GM12878 (cell line): ENCODE measurements around the gene NOL4L. TPM values are rescaled to one million over a fixed set of nuclear protein-coding genes. Genes with fewer than 3 reads are reported as not detected.

Experiments used
- ATAC-seq: fragments of 200-7000 bp; cut with Tn5 transposase; 3 replicates; pipeline ENCODE4 v1.9.1; 2020; ENCODE audit warnings: mild to moderate bottlenecking, moderate library complexity
- BruUV-seq: library from RNA; stranded (reverse); fragments of 400-500 nt; replicated peaks from 2 replicates; lab custom pipeline; 2021; lab: Mats Ljungman, UMichigan
- CTCF ChIA-PET: fragments of 300-600 bp; sonication (Branson Sonifier 250); formaldehyde crosslinking; extraction: SDS; loops from one replicate; lab custom pipeline; 2021; ENCODE audit warnings: inconsistent platforms; lab: Yijun Ruan, JAX
- POLR2A ChIA-PET: fragments of 350-600 bp; formaldehyde crosslinking; extraction: SDS; loops from one replicate; lab custom pipeline; 2021; ENCODE audit warnings: inconsistent platforms; lab: Charles Lee
- RAD21 ChIA-PET: fragments of 300-600 bp; sonication (Branson Sonifier 250); formaldehyde crosslinking; loops from one replicate; lab custom pipeline; 2023; ENCODE audit warnings: antibody characterized with exemption; ENCODE audit not compliant: unreplicated experiment; lab: Charles Lee
- SMC1A ChIA-PET: fragments of 300-600 bp; sonication (Branson Sonifier 250); formaldehyde crosslinking; loops from one replicate; lab custom pipeline; 2023; ENCODE audit not compliant: unreplicated experiment, uncharacterized antibody; lab: Charles Lee
- DNase-seq: peaks from one replicate; pipeline ENCODE4 v3.0.0-alpha.2; 2011; ENCODE audit warnings: low read depth, low spot score
- FAIRE-seq: peaks from 3 replicates; lab custom pipeline; 2011; peaks lifted over from hg19 to GRCh38; lab: Jason Lieb, UNC
- H2AFZ ChIP-seq: 2 replicates; pipeline ENCODE4 v1.6.0; 2011; ENCODE audit warnings: low read depth, low read length, control low read depth; ENCODE audit not compliant: control insufficient read depth
- H3K27ac ChIP-seq: 2 replicates; pipeline ENCODE4 v1.5.1; 2011; ENCODE audit warnings: control low read depth; ENCODE audit not compliant: control insufficient read depth, insufficient read depth
- H3K27me3 ChIP-seq, 2 experiments: replicated peaks in 1 of 2; 2 replicates each; pipeline versions ENCODE4 v1.6.0 to v1.6.1; 2011; ENCODE audit warnings: low read length in 1 of 2; ENCODE audit not compliant: control insufficient read depth in 2 of 2, insufficient read depth in 2 of 2
- H3K36me3 ChIP-seq, 2 experiments: 2 replicates each; pipeline ENCODE4 v1.5.1; 2011; ENCODE audit warnings: low read length in 1 of 2; ENCODE audit not compliant: control insufficient read depth in 2 of 2, insufficient read depth in 2 of 2
- H3K4me1 ChIP-seq: 2 replicates; pipeline ENCODE4 v1.6.1; 2011; ENCODE audit warnings: mild to moderate bottlenecking, low read length, moderate library complexity, mixed read lengths; ENCODE audit not compliant: control insufficient read depth, insufficient read depth
- H3K4me2 ChIP-seq: 2 replicates; pipeline ENCODE4 v1.6.0; 2011; ENCODE audit warnings: control low read depth; ENCODE audit not compliant: control insufficient read depth, insufficient read depth
- H3K4me3 ChIP-seq: fragments of 200-600 bp; sonication (generic); 2 replicates; pipeline ENCODE4 v1.5.1; 2016
- H3K79me2 ChIP-seq: 2 replicates; pipeline ENCODE4 v1.6.0; 2011; ENCODE audit warnings: low read length; ENCODE audit not compliant: control insufficient read depth, insufficient read depth
- H3K9ac ChIP-seq: 2 replicates; pipeline ENCODE4 v1.8.0; 2011; ENCODE audit warnings: low read length, control low read depth, mixed read lengths; ENCODE audit not compliant: control insufficient read depth, insufficient read depth
- H3K9me3 ChIP-seq: replicated peaks from 3 replicates; pipeline ENCODE4 v1.5.1; 2011; ENCODE audit warnings: mild to moderate bottlenecking, low read length; ENCODE audit not compliant: control insufficient read depth, insufficient read depth
- H4K20me1 ChIP-seq: 2 replicates; pipeline ENCODE4 v1.6.0; 2011; ENCODE audit not compliant: control insufficient read depth, insufficient read depth
- HCFC1 ChIP-seq: fragments of 150-350 bp; IDR thresholded peaks from 2 replicates; pipeline ENCODE4 v1.6.1; 2014; ENCODE audit warnings: low read length
- YY1 ChIP-seq: IDR thresholded peaks from 2 replicates; pipeline ENCODE4 v1.6.1; 2011; ENCODE audit warnings: low read depth, mild to moderate bottlenecking, low read length
- ZNF24 ChIP-seq: fragments of 450-650 bp; IDR thresholded peaks from 2 replicates; pipeline ENCODE4 v1.6.1; 2017; ENCODE audit warnings: antibody characterized with exemption, mild to moderate bottlenecking
- WGBS: methylation state at CpG from one replicate; pipeline ENCODE4 v1.1.6; 2016; ENCODE audit warnings: low lambda C conversion rate; ENCODE audit not compliant: insufficient replicate concordance, insufficient coverage; ENCODE audit errors: missing lambda C conversion rate; 5-methylcytosine and 5-hydroxymethylcytosine counted together
- in situ Hi-C: fragments of 300-500 bp; cut with MboI; formaldehyde crosslinking; loops from 9 replicates; pipeline ENCODE4 v1.14.3; 2018; ENCODE audit warnings: mixed read lengths
- intact Hi-C: fragments of 100-400 bp; cut with micrococcal nuclease; formaldehyde crosslinking; loops from one replicate; pipeline ENCODE4 v1.14.2; 2022; ENCODE audit not compliant: unreplicated experiment
- polyA plus RNA-seq, 11 experiments: library from polyadenylated mRNA; depleted of rRNA in 4 of 11; unstranded in 6 of 11; stranded (reverse) in 5 of 11; fragments of >200 nt; fragmentation: Nextera tagmentation in 4 of 11; fragmentation: Illumina TruSeq in 1 of 11; extraction: Ambion mirVana in 4 of 11; extraction: Trizol in 1 of 11; gene quantifications; 1 replicate in 1 of 11; 2 replicates in 10 of 11; pipeline versions ENCODE4 v1.2.1 to v1.2.3, GENCODE V29; 2011 to 2016; ENCODE audit warnings: inconsistent platforms in 2 of 11, missing spikeins in 2 of 11, low read depth in 1 of 11
- total RNA-seq, 4 experiments: library from RNA; depleted of rRNA in 3 of 4; stranded (reverse); fragments of >200 nt in 3 of 4; fragmentation: Illumina TruSeq in 1 of 4; extraction: Trizol in 1 of 4; gene quantifications; 2 replicates each; pipeline versions ENCODE4 v1.2.1 to v1.2.3, GENCODE V29; 2013 to 2021
- TF ChIP-seq, protein P1 (sequence below): fragments of 450-650 bp; IDR thresholded peaks from 2 replicates; pipeline ENCODE4 v1.6.1; 2016; ENCODE audit warnings: mild to moderate bottlenecking
- TF ChIP-seq, protein P2 (sequence below): fragments of 150-350 bp; IDR thresholded peaks from 2 replicates; pipeline ENCODE4 v1.6.1; 2014; ENCODE audit warnings: mild to moderate bottlenecking, low read depth, low read length

Gene NOL4L
- total and polyA plus RNA-seq, 10 of the 15 experiments (the other 5 are each of a cell fraction or from before 2014, with no cell fraction given) = 2.3 to 24.0 (median 8.0) TPM

DNA sequence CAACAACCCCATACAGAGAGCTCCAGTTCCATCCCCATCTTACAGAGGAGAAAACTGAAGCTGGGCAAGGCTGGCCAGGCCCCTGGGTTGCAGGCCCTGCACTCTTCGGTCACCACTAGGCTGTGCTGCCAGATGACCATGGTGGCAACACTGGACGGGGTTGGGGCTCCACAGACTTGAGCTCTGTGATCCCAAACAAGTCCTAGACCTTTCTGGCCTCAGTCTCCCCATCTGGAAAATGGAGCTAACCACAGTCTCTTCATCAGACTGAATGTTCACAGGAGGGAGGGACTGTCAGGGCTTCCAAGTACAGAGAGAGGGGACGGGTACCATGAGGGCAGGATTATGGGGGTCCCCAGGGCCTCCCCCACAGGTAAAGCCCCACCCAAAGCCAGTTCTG lies 41.3 kb upstream of the NOL4L start:
- ChIA-PET SMC1A (interaction anchor here (1.1 to 2.0 kb wide), 3 partner anchors 15 to 104 kb away, joined by 4 to 6 read pairs (median 5); no protein-coding TSS in a partner anchor), CTCF (interaction anchor here (0.6 to 1.0 kb wide), 2 partner anchors 128 to 157 kb away, joined by 3 read pairs; no protein-coding TSS in a partner anchor), POLR2A (no interaction called here), RAD21 (interaction anchor here (2.1 kb wide), 1 partner anchor 15 kb away, joined by 9 read pairs; no protein-coding TSS in a partner anchor)
- TF ChIP-seq ZNF24 (no peak), YY1 (no peak), HCFC1 (no peak)
- TF ChIP-seq, protein P1, sequence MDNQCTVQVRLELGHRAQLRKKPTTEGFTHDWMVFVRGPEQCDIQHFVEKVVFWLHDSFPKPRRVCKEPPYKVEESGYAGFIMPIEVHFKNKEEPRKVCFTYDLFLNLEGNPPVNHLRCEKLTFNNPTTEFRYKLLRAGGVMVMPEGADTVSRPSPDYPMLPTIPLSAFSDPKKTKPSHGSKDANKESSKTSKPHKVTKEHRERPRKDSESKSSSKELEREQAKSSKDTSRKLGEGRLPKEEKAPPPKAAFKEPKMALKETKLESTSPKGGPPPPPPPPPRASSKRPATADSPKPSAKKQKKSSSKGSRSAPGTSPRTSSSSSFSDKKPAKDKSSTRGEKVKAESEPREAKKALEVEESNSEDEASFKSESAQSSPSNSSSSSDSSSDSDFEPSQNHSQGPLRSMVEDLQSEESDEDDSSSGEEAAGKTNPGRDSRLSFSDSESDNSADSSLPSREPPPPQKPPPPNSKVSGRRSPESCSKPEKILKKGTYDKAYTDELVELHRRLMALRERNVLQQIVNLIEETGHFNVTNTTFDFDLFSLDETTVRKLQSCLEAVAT = no peak
- TF ChIP-seq, protein P2, sequence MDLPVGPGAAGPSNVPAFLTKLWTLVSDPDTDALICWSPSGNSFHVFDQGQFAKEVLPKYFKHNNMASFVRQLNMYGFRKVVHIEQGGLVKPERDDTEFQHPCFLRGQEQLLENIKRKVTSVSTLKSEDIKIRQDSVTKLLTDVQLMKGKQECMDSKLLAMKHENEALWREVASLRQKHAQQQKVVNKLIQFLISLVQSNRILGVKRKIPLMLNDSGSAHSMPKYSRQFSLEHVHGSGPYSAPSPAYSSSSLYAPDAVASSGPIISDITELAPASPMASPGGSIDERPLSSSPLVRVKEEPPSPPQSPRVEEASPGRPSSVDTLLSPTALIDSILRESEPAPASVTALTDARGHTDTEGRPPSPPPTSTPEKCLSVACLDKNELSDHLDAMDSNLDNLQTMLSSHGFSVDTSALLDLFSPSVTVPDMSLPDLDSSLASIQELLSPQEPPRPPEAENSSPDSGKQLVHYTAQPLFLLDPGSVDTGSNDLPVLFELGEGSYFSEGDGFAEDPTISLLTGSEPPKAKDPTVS = no peak
- intact Hi-C loops = no loop called here
- Histone ChIP-seq H3K79me2 (no peaks in the 10 kb centered on the region), H4K20me1 (no peaks in the 10 kb centered on the region), H3K27ac (no peak overlapping the region), H3K4me2 (no peak overlapping the region), H3K9ac (no peak overlapping the region), H3K27me3 (no peaks in the 10 kb centered on the region; a peak in 1 of 4 replicates), H3K4me3 (no peak overlapping the region), H3K4me1 (peaks cover 13% of the 10 kb centered on the region), H3K9me3 (no peaks in the 10 kb centered on the region), H2AFZ (no peak overlapping the region), H3K36me3 (no peaks in the 10 kb centered on the region)
- no TSS peak for BruUV-seq
- in situ Hi-C loops = no loop called here
- no peak for ATAC-seq
- no peak for FAIRE-seq
- 22% methylated on average over 3 of the region's 3 CpGs for WGBS
- DNase-seq = no peak
